ENCODE measurements around the gene MAD1L1.

MAD1L1 gene

GRCh38 chr7:1873070-1873405, 359.7 kb downstream of the MAD1L1 start:
- no peak for TF ChIP-seq CTCF (IDR thresholded peaks at IDR 0.05; ENCODE audit: low read depth, low read length)
- in situ Hi-C loops (cut with HindIII; ENCODE audit: low sequenced_read_pairs), result no loop called here
- no peak for DNase-seq (ENCODE audit: low read depth, low spot score)
- no peak overlapping the region for H3K4me3 ChIP-seq (ENCODE audit: low read depth, low read length)

GRCh38 chr7:1872191-1873069, 360.3 kb downstream of the MAD1L1 start:
- in situ Hi-C loops (cut with HindIII; ENCODE audit: low sequenced_read_pairs), result no loop called here

GRCh38 chr7:1869452-1870130, 363.2 kb downstream of the MAD1L1 start:
- no peak overlapping the region for H3K4me3 ChIP-seq (ENCODE audit: low read depth, low read length)
- in situ Hi-C loops (cut with HindIII; ENCODE audit: low sequenced_read_pairs), result no loop called here
- DNase-seq (ENCODE audit: low read depth, low spot score), result no peak
- no peak for TF ChIP-seq CTCF (IDR thresholded peaks at IDR 0.05; ENCODE audit: low read depth, low read length)

More at GRCh38 chr7:1872191-1873069, 360.3 kb downstream of the MAD1L1 start:
- DNase-seq (ENCODE audit: low read depth, low spot score), result no peak
- no peak for TF ChIP-seq CTCF (IDR thresholded peaks at IDR 0.05; ENCODE audit: low read depth, low read length)
- no peak overlapping the region for H3K4me3 ChIP-seq (ENCODE audit: low read depth, low read length)

GRCh38 chr7:1868516-1869165, 364.1 kb downstream of the MAD1L1 start:
- no peak overlapping the region for H3K4me3 ChIP-seq (ENCODE audit: low read depth, low read length)
- no peak for DNase-seq (ENCODE audit: low read depth, low spot score)
- in situ Hi-C loops (cut with HindIII; ENCODE audit: low sequenced_read_pairs), result no loop called here
- TF ChIP-seq CTCF (IDR thresholded peaks at IDR 0.05; ENCODE audit: low read depth, low read length), result no peak

- TF ChIP-seq CTCF (IDR thresholded peaks at IDR 0.05; ENCODE audit: low read depth, low read length), result no peak
- in situ Hi-C loops (cut with HindIII; ENCODE audit: low sequenced_read_pairs), result no loop called here
Observed at GRCh38 chr7:1867370-1868260, 365.1 kb downstream of the MAD1L1 start.

GRCh38 chr7:1866601-1867000, 366.1 kb downstream of the MAD1L1 start:
- no peak for DNase-seq (ENCODE audit: low read depth, low spot score)
- TF ChIP-seq CTCF (IDR thresholded peaks at IDR 0.05; ENCODE audit: low read depth, low read length), result no peak
- H3K4me3 ChIP-seq (ENCODE audit: low read depth, low read length), result no peak overlapping the region
- in situ Hi-C loops (cut with HindIII; ENCODE audit: low sequenced_read_pairs), result no loop called here

More at GRCh38 chr7:1867370-1868260, 365.1 kb downstream of the MAD1L1 start:
- no peak overlapping the region for H3K4me3 ChIP-seq (ENCODE audit: low read depth, low read length)
- DNase-seq (ENCODE audit: low read depth, low spot score), result no peak
